Pancreas (tissue), 10 donors: Measurements from ENCODE around the gene TNFAIP2. TPM values are rescaled to one million over a fixed set of nuclear protein-coding genes. Genes with fewer than 3 reads are reported as not detected.

Experiments
- ATAC-seq, 4 donors: fragments of 200-7000 bp; cut with Tn5 transposase; one replicate each; pipeline versions ENCODE4 v1.8.0 to v1.9.1; 2020; ENCODE audit warnings: mild to moderate bottlenecking in 4 of 4, moderate library complexity in 4 of 4
- DNase-seq, 6 donors: peaks; one replicate each; pipeline ENCODE4 v3.0.0-alpha.2; 2020
- FAIRE-seq: peaks from 2 replicates; lab custom pipeline; 2012; peaks lifted over from hg19 to GRCh38; lab: Jason Lieb, UNC
- H3K27ac ChIP-seq, 4 donors: fragments of 200-600 bp; sonication (generic); 1 replicate in 3 of 4; 2 replicates in 1 of 4; pipeline versions ENCODE4 v1.5.0 to v1.8.0; 2020
- H3K27me3 ChIP-seq, 4 donors: fragments of 200-600 bp; one replicate each; pipeline ENCODE4 v1.8.0; 2021
- H3K36me3 ChIP-seq, 3 donors: fragments of 200-600 bp; sonication (generic) in 1 of 3; one replicate each; pipeline versions ENCODE4 v1.5.0 to v1.8.0; 2020 to 2021
- H3K4me1 ChIP-seq, 3 donors: fragments of 200-600 bp; one replicate each; pipeline ENCODE4 v1.8.0; 2021
- H3K4me3 ChIP-seq, 4 donors: fragments of 200-600 bp; sonication (generic) in 2 of 4; one replicate each; pipeline versions ENCODE4 v1.5.0 to v1.8.0; 2020 to 2021
- H3K9me3 ChIP-seq, 4 donors: fragments of 200-600 bp; one replicate each; pipeline ENCODE4 v1.8.0; 2021
- WGBS, 2 donors: extraction: QIAGEN DNeasy Blood & Tissue Kit; methylation state at CpG; one replicate each; pipeline ENCODE4 v1.1.7; 2013; 5-methylcytosine and 5-hydroxymethylcytosine counted together
- intact Hi-C, 3 donors: fragments of 100-400 bp; cut with DNase I; formaldehyde crosslinking; loops; one replicate each; pipeline versions ENCODE4 v1.11.1 to v1.14.2; 2022
- polyA plus RNA-seq, 2 donors: library from polyadenylated mRNA; stranded (reverse); fragments of 200-250 nt; gene quantifications; one replicate each; pipeline ENCODE4 v1.2.3, GENCODE V29; 2013
- total RNA-seq, 6 donors: library from RNA; stranded (reverse); fragmentation: NEBNext Ultra II Directional in 4 of 6; extraction: Animal tissue kit (Norgen Biotek cat#: 25700) in 4 of 6; gene quantifications; one replicate each; pipeline versions ENCODE4 v1.2.1 to v1.2.4, GENCODE V29; 2021 to 2023
- TF ChIP-seq, protein P1 (sequence below), 4 donors: fragments of 200-600 bp; sonication (generic) in 3 of 4; IDR thresholded peaks; one replicate each; pipeline versions ENCODE4 v1.5.0 to v1.8.0; 2021; ENCODE audit warnings: antibody characterized with exemption in 4 of 4
- donor health status: healthy with polysubstance abuse.
- donor health status: DM: no; HTN: no; CAD: no; lungs with moderate emphysema.
- donor health status: DM: no; HTN: no; CAD: no.
- donor health status: control.
- donor health status: control.
- donor health status: Bipolar disorder and iron deficiency.
- donor health status: DM: yes; HTN: yes; CAD: no.
- donor health status: DM: no; HTN: no; CAD: no.
- donor health status: DM: no; HTN: no; CAD: no.
- donor health status: DM: yes; HTN: yes; CAD: no.

The TNFAIP2 gene
- total and polyA plus RNA-seq, 8 donors: 7.0 to 288 (median 50.6) TPM

DNA sequence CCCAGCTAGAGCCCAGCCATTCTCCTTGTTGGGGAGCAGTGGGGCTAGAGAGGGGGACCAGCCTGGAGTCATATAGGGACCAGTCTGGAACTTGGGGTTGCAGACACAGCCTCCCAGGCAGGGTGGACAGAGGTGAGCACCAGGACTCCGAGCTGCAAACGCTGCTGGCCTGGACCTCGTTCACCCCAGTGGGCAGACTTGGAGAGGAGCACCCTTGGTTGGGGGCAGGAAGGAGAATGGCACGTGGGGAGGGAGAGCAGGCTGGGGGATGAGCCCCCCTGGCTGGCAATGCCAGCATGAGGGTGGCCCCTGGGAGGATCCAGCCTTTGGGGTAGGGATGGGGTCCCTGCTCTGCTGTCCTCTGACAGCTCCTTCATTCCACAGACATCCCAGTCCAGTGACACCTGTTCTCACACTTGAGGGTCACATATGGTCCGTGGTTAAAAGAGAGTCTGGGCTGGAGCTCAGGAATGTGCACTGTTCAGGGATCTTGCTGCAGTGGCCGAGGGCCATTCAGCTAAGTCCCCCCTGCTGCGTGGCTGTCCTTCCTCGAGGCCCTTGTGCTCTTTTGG is 36.4 kb upstream of the TNFAIP2 start:
- Histone ChIP-seq H3K27ac (no peak overlapping the region), H3K9me3 (no peaks in the 10 kb centered on the region), H3K4me3 (no peak overlapping the region), H3K36me3 (no peaks in the 10 kb centered on the region), H3K27me3 (no peaks in the 10 kb centered on the region), H3K4me1 (no peaks in the 10 kb centered on the region)
- ATAC-seq (no peak), DNase-seq (peak in 2 of 6 donors; percentile 45 to 53), FAIRE-seq (no peak)
- TF ChIP-seq, protein P1, sequence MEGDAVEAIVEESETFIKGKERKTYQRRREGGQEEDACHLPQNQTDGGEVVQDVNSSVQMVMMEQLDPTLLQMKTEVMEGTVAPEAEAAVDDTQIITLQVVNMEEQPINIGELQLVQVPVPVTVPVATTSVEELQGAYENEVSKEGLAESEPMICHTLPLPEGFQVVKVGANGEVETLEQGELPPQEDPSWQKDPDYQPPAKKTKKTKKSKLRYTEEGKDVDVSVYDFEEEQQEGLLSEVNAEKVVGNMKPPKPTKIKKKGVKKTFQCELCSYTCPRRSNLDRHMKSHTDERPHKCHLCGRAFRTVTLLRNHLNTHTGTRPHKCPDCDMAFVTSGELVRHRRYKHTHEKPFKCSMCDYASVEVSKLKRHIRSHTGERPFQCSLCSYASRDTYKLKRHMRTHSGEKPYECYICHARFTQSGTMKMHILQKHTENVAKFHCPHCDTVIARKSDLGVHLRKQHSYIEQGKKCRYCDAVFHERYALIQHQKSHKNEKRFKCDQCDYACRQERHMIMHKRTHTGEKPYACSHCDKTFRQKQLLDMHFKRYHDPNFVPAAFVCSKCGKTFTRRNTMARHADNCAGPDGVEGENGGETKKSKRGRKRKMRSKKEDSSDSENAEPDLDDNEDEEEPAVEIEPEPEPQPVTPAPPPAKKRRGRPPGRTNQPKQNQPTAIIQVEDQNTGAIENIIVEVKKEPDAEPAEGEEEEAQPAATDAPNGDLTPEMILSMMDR (IDR thresholded peaks at IDR 0.05): no peak
- 60 to 82% methylated on average over 8 of the region's 8 CpGs for WGBS, 2 donors
- intact Hi-C loops: loop anchor here in 1 of 3 donors (10.0 kb wide), 1 partner anchor 198 kb away; no protein-coding TSS in a partner anchor

DNA sequence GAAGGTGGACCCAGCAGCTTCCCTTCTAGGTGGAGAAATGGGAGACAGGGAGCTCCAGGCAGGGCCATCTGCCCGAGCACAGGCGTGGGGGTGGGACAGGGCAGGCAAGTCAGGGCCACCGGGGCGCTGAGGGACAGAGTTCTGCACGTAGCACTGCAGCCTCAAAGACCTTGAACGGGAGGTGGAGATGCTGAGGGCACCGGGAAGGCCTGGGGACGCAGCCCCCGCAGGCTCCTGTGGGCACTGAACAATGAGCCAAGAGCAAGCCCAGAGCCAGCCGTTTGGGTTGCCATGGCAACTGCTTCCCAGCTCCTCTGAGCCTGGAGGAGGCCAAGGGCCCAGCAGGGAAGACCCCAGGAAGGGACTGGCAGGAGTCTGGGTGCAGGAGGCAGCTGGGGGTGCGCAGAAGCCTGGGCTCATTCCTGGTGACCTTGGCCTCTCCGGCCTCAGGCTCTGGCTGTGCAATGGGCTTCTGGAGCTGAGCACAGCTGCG is 35.9 kb upstream of the TNFAIP2 start:
- 56 to 59% methylated on average over 13 of the region's 13 CpGs for WGBS, 2 donors
- intact Hi-C loops: loop anchor here in 1 of 3 donors (10.0 kb wide), 1 partner anchor 197 kb away; no protein-coding TSS in a partner anchor
- Histone ChIP-seq H3K4me3 (no peak overlapping the region), H3K9me3 (no peaks in the 10 kb centered on the region), H3K27ac (no peak overlapping the region), H3K36me3 (no peaks in the 10 kb centered on the region), H3K4me1 (no peaks in the 10 kb centered on the region), H3K27me3 (no peaks in the 10 kb centered on the region)
- TF ChIP-seq, protein P1 (IDR thresholded peaks at IDR 0.05): no peak
- FAIRE-seq (no peak), ATAC-seq (no peak), DNase-seq (peak in 1 of 6 donors; percentile 58)

DNA sequence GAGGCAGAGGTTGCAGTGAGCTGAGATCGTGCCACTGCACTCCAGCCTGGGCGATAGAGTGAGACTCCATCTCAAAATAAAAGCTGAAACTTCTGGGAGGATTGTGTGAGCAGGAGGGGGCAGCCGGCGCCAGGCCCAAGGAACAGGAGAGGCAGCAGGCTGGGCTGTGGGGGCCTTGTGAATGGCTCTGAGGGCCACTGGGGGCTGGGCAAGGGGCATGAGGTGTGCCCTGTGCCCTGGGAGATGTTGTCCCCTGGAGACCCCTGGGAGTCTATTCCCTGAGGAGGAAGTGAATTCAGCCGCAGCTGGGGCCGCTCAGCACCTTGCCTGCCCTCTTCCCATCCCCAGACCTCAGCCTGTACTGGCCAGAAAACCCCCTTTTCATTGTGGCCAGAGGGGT is 34.3 kb upstream of the TNFAIP2 start:
- Histone ChIP-seq H3K36me3 (no peaks in the 10 kb centered on the region), H3K4me3 (no peak overlapping the region), H3K27ac (no peak overlapping the region), H3K27me3 (no peaks in the 10 kb centered on the region), H3K9me3 (no peaks in the 10 kb centered on the region), H3K4me1 (no peaks in the 10 kb centered on the region)
- ATAC-seq: no peak
- 87 to 94% methylated on average over 6 of the region's 6 CpGs for WGBS, 2 donors
- no peak for FAIRE-seq
- intact Hi-C loops: loop anchor here in 1 of 3 donors (10.0 kb wide), 1 partner anchor 196 kb away; no protein-coding TSS in a partner anchor
- DNase-seq: peak in 1 of 6 donors; percentile 59
- TF ChIP-seq, protein P1 (IDR thresholded peaks at IDR 0.05): no peak

DNA sequence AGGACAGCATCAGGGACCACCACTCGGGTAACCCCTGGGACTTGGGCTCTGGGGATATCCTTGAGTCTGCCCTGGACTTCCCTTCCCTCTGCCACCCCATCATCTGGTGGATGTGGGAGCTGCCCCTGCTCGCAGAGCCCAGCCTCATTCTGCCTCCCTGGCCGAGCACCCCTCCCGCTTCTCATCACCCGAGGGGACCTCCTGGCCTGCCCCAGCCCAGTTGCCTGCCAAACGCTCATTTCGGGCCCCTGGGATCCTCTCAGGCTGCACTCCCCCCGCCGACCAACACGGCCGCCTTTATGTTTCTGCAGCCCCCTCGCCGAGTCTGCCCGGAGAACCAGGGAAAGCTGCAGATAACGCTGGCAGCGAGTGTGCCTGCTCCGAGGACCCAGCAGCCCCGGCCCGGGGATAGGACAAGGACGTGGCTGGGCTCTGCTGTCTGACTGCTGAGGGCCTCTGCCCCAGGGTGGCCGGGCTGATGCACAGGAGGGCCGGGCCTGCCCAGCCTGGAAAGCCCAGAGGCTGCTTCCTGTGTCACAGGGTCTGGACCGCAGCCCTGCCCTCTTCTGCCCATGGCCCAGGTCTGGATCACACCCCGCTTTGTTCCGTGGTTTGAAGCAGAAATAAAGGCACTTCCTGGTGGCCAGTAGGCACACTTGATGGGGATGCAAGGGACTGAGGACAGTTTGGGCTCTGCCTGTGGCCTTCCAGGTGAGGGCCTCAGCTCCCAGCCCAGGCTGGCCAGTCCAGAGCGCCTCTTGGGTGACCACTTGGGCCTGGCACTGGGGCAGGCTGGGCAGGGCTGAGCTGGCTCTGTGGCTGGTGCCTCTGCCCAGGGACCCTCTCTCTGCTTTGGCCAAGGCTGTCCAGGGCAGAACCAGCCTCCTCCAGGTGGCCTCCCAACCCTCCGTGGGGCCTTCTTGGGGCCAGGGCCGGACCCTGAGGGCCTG is 33.6 kb upstream of the TNFAIP2 start:
- TF ChIP-seq, protein P1 (IDR thresholded peaks at IDR 0.05): no peak
- no peak for FAIRE-seq
- no peaks in the 10 kb centered on the region for H3K27me3 ChIP-seq
- intact Hi-C loops: loop anchor here in 1 of 3 donors (10.0 kb wide), 1 partner anchor 195 kb away; no protein-coding TSS in a partner anchor
- WGBS, 2 donors: 88 to 89% methylated on average over 28 of the region's 28 CpGs
- ATAC-seq: no peak
- DNase-seq: peak in 2 of 6 donors; percentile 29 to 74
- H3K4me1 ChIP-seq: no peaks in the 10 kb centered on the region
- no peak overlapping the region for H3K4me3 ChIP-seq
- H3K27ac ChIP-seq: no peak overlapping the region
- no peaks in the 10 kb centered on the region for H3K9me3 ChIP-seq
- H3K36me3 ChIP-seq: no peaks in the 10 kb centered on the region
